HG03097 (cell line): ENCODE measurements around the gene ATAD5.
A peak's percentile ranks its signal among the peaks of the same experiment; 100 is the strongest.
"Not testable (repeated sequence)": the region's sequence is repeated elsewhere in the genome, so short reads cannot be mapped to it uniquely, and the experiment has no call there.

ENCODE experiments used
- ATAC-seq: cut with Tn5 transposase; IDR thresholded peaks from one replicate; pipeline ENCODE4 v1.9.1; 2021; ENCODE audit not compliant: unreplicated experiment, low FRiP score

Gene ATAD5

GRCh38 chr17:30906101-30906911 lies 74.5 kb downstream of the ATAD5 start, which contains the start of gene TEFM:
Gene TEFM (minus strand): TSS chr17:30906238. CDS start chr17:30906198, 40 bp downstream.
- peak; percentile 93 for ATAC-seq

- ATAC-seq: no peak
Observed at GRCh38 chr17:30908717-30909420, 77.1 kb downstream of the ATAD5 start.

GRCh38 chr17:30910151-30910550 lies 78.4 kb downstream of the ATAD5 start:
- not testable (repeated sequence) for ATAC-seq

- ATAC-seq: no peak
Observed at GRCh38 chr17:30913955-30914354, 82.2 kb downstream of the ATAD5 start.

GRCh38 chr17:30915833-30916611 lies 84.3 kb downstream of the ATAD5 start:
- no peak for ATAC-seq

- no peak for ATAC-seq
Observed at GRCh38 chr17:30917050-30917449, 85.3 kb downstream of the ATAD5 start.

GRCh38 chr17:30920282-30920681 lies 88.5 kb downstream of the ATAD5 start:
- no peak for ATAC-seq

- no peak for ATAC-seq
Observed at GRCh38 chr17:30920683-30921543, 89.1 kb downstream of the ATAD5 start.

- ATAC-seq: no peak
Observed at GRCh38 chr17:30921544-30922196, 89.9 kb downstream of the ATAD5 start, which contains the start of gene ADAP2. Gene ADAP2 (plus strand): TSS chr17:30921945. CDS start chr17:30922015, 70 bp downstream.

- ATAC-seq: no peak
Observed at GRCh38 chr17:30922235-30923030, 90.7 kb downstream of the ATAD5 start.

GRCh38 chr17:30924341-30924740 lies 92.6 kb downstream of the ATAD5 start:
- ATAC-seq: no peak

- no peak for ATAC-seq
Observed at GRCh38 chr17:30926516-30926915, 94.8 kb downstream of the ATAD5 start.

GRCh38 chr17:30927756-30928155 lies 96.0 kb downstream of the ATAD5 start:
- ATAC-seq: no peak

GRCh38 chr17:30928584-30928983 lies 96.8 kb downstream of the ATAD5 start:
- ATAC-seq: no peak

GRCh38 chr17:30929081-30929633 lies 97.4 kb downstream of the ATAD5 start:
- ATAC-seq: no peak

- not testable (repeated sequence) for ATAC-seq
Observed at GRCh38 chr17:30929861-30930260, 98.1 kb downstream of the ATAD5 start.

- no peak for ATAC-seq
Observed at GRCh38 chr17:30930495-30930894, 98.7 kb downstream of the ATAD5 start.

- ATAC-seq: not testable (repeated sequence)
Observed at GRCh38 chr17:30931582-30931981, 99.8 kb downstream of the ATAD5 start.
